ENCODE data around the gene BNC2.

Gene BNC2

GRCh38 chr9:16516891-16517290 lies 353.6 kb downstream of the BNC2 start:
- H3K4me3 Mint-ChIP-seq, result no peak overlapping the region
- peaks cover 6% of the 10 kb centered on the region for H3K9me3 Mint-ChIP-seq
- ATAC-seq, result no peak

DNA sequence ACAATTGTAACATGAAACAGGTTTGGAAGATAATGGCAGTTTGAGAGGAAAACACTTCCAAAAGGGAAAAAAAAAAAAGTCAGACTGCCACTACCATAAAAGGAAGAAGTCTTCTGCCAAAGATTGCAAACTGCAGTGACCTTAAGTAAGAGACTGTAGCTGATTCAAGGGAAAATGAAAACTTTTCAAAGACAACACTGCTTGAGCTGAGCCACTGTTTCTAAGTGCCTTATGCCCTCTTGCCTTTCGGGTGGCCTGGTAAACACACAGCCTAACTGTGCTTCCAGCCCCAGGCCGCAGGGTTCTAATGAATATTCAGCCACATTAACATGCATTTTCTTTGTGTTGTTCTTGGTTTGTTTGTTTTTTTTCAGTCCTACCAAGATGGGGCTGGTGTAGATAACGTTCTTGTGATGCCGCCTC lies 354.6 kb downstream of the BNC2 start:
- H3K4me3 Mint-ChIP-seq, result no peak overlapping the region
- H3K4me1 Mint-ChIP-seq, result no peaks in the 10 kb centered on the region
- DNase-seq (ENCODE audit: low spot score in 2 of 2), result no peak
- no peak overlapping the region for H3K27ac Mint-ChIP-seq
- ATAC-seq, result no peak
- no peaks in the 10 kb centered on the region for H3K36me3 Mint-ChIP-seq
- peaks cover 6% of the 10 kb centered on the region for H3K9me3 Mint-ChIP-seq

More at GRCh38 chr9:16516891-16517290, 353.6 kb downstream of the BNC2 start:
- no peaks in the 10 kb centered on the region for H3K36me3 Mint-ChIP-seq
- no peak for DNase-seq (ENCODE audit: low spot score in 2 of 2)
- H3K27ac Mint-ChIP-seq, result no peak overlapping the region
- H3K4me1 Mint-ChIP-seq, result no peaks in the 10 kb centered on the region

- no peak for ATAC-seq
- no peak for DNase-seq (ENCODE audit: low spot score in 2 of 2)
- Mint-ChIP-seq H3K9me3 (peaks cover 9% of the 10 kb centered on the region), H3K27ac (no peak overlapping the region), H3K4me1 (no peaks in the 10 kb centered on the region), H3K36me3 (no peaks in the 10 kb centered on the region), H3K4me3 (no peak overlapping the region)
These were observed 355.3 kb downstream of the BNC2 start for GRCh38 chr9:16515207-16515606.

- H3K4me3 Mint-ChIP-seq, result no peak overlapping the region
- H3K9me3 Mint-ChIP-seq, result peaks cover 6% of the 10 kb centered on the region
- DNase-seq (ENCODE audit: low spot score in 2 of 2) (no peak), ATAC-seq (no peak)
- H3K27ac Mint-ChIP-seq, result no peak overlapping the region
- H3K4me1 Mint-ChIP-seq, result no peaks in the 10 kb centered on the region
- no peaks in the 10 kb centered on the region for H3K36me3 Mint-ChIP-seq
These were observed 356.3 kb downstream of the BNC2 start for GRCh38 chr9:16514131-16514530.

DNA sequence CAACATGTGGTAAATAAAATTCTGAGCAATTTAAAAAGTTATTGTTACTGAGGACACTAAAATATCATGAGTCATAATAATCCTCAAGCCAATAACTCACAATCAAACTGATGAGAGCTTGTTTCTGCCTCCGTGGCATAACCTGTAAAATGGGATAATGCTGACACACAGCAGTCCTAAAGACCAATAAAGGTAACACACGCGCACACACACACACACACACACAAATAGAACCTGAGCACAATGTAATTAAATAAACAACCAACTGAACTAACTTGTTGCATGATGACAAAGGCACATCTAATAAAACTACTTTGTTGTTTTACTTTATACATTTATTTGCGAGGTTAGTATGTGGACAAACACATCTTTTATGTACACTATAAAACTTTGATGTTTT lies 358.2 kb downstream of the BNC2 start:
- DNase-seq (ENCODE audit: low spot score in 2 of 2), result no peak
- H3K9me3 Mint-ChIP-seq, result peaks cover 9% of the 10 kb centered on the region
- no peaks in the 10 kb centered on the region for H3K4me1 Mint-ChIP-seq

DNA sequence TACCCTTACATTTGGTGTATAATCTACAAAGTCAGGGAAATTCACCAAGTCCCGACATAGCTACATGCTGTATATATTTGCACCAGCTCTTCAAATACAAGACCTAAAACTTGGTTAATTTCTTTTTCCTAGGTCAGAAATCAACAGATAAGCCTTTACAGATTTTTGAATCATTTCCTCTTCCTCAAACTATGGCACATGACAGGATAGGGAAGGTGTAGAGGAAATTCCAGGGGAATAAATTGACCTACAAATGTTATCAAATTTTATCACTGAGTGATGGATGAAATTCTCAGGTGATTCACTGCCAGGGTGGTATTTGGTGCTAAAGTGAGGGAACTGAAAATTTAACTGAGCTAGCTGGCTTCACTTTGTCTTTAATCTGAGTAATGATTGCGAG lies 360.0 kb downstream of the BNC2 start:
- DNase-seq (ENCODE audit: low spot score in 2 of 2), result no peak
- peaks cover 9% of the 10 kb centered on the region for H3K9me3 Mint-ChIP-seq
- no peak for ATAC-seq
- H3K27ac Mint-ChIP-seq, result no peak overlapping the region
- no peaks in the 10 kb centered on the region for H3K4me1 Mint-ChIP-seq
- H3K36me3 Mint-ChIP-seq, result no peaks in the 10 kb centered on the region
- no peak overlapping the region for H3K4me3 Mint-ChIP-seq

More for the DNA sequence above, 358.2 kb downstream of the BNC2 start:
- Mint-ChIP-seq H3K27ac (no peak overlapping the region), H3K36me3 (no peaks in the 10 kb centered on the region), H3K4me3 (no peak overlapping the region)
- no peak for ATAC-seq

DNA sequence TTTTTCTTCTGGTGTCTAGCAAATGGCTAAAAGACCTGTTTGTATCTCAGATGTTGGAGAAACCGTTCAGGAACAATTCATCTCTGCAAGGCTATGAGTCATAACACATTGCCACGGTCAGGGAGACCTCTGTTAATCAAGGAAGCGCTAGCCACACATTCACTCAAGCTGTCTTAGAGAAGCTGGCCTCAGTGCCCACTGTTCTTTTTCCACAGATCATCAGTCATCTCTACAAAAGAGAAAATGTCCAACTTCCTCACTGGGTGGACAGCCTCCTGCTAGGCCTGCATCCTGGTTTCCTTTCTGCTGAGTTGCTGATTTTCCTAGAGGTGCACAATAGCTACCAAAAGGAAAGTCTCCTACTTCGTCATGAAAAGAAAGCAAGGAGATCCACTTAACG lies 360.5 kb downstream of the BNC2 start:
- Mint-ChIP-seq H3K4me1 (no peaks in the 10 kb centered on the region), H3K27ac (no peak overlapping the region), H3K9me3 (peaks cover 9% of the 10 kb centered on the region), H3K4me3 (no peak overlapping the region), H3K36me3 (no peaks in the 10 kb centered on the region)
- DNase-seq (ENCODE audit: low spot score in 2 of 2), result no peak
- ATAC-seq, result no peak

GRCh38 chr9:16505199-16505598 lies 365.3 kb downstream of the BNC2 start:
- peaks cover 6% of the 10 kb centered on the region for H3K9me3 Mint-ChIP-seq
- DNase-seq (ENCODE audit: low spot score in 2 of 2), result no peak

GRCh38 chr9:16501726-16502125 lies 368.7 kb downstream of the BNC2 start:
- H3K9me3 Mint-ChIP-seq, result peaks cover 4% of the 10 kb centered on the region
- H3K4me3 Mint-ChIP-seq, result no peak overlapping the region
- ATAC-seq (no peak), DNase-seq (ENCODE audit: low spot score in 2 of 2) (no peak)
- H3K4me1 Mint-ChIP-seq, result no peaks in the 10 kb centered on the region
- no peaks in the 10 kb centered on the region for H3K36me3 Mint-ChIP-seq
- no peak overlapping the region for H3K27ac Mint-ChIP-seq

More at GRCh38 chr9:16505199-16505598, 365.3 kb downstream of the BNC2 start:
- no peak for ATAC-seq
- Mint-ChIP-seq H3K27ac (no peak overlapping the region), H3K36me3 (no peaks in the 10 kb centered on the region), H3K4me3 (no peak overlapping the region), H3K4me1 (no peaks in the 10 kb centered on the region)

DNA sequence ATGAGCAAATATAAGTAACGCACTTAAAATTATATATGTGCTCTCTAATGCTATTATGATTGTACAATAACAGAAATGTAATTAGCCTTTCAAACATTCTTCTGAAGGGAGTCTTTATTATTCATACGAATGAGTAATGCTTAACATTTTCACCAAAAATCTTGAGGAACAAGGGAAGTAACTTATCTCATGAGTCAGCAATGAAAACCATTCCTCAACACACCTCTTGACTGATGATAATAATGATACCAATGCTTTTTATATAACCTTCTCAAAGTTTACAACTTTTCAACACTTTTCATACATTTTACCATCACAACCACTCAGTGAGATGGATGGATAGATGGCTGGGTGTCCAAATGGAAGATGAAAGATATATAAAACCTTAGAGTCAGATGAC lies 369.3 kb downstream of the BNC2 start:
- ATAC-seq (no peak), DNase-seq (ENCODE audit: low spot score in 2 of 2) (no peak)
- no peaks in the 10 kb centered on the region for H3K4me1 Mint-ChIP-seq
- peaks cover 4% of the 10 kb centered on the region for H3K9me3 Mint-ChIP-seq
- H3K4me3 Mint-ChIP-seq, result no peak overlapping the region
- no peaks in the 10 kb centered on the region for H3K36me3 Mint-ChIP-seq
- no peak overlapping the region for H3K27ac Mint-ChIP-seq

GRCh38 chr9:16500386-16500785 lies 370.1 kb downstream of the BNC2 start:
- no peak overlapping the region for H3K4me3 Mint-ChIP-seq
- H3K36me3 Mint-ChIP-seq, result no peaks in the 10 kb centered on the region
- H3K27ac Mint-ChIP-seq, result no peak overlapping the region
- no peak for DNase-seq (ENCODE audit: low spot score in 2 of 2)
- ATAC-seq, result no peak
- H3K4me1 Mint-ChIP-seq, result no peaks in the 10 kb centered on the region
- H3K9me3 Mint-ChIP-seq, result peaks cover 4% of the 10 kb centered on the region

DNA sequence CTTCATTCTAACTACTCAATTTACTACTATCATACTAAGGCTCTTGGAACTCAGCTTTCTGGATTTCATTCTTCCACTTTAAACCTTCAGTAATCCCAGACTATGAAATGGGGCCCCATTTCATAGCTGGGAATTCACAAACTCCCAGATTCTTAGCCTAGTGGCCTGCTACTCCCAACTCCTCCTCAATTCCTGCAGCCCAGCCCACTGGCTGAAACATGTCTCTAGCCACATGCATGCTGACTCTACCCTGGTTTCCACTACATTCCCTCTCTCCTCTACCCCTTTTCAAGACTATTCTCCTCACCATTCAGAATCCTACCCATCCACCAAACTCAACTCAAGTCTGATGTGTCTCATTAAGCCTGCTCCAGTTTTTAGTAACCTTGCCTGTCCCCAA lies 370.6 kb downstream of the BNC2 start:
- no peaks in the 10 kb centered on the region for H3K4me1 Mint-ChIP-seq
- H3K9me3 Mint-ChIP-seq, result peaks cover 4% of the 10 kb centered on the region
- no peak overlapping the region for H3K4me3 Mint-ChIP-seq
- no peak overlapping the region for H3K27ac Mint-ChIP-seq
- no peaks in the 10 kb centered on the region for H3K36me3 Mint-ChIP-seq
- no peak for ATAC-seq
- DNase-seq (ENCODE audit: low spot score in 2 of 2), result no peak

- H3K4me1 Mint-ChIP-seq, result no peaks in the 10 kb centered on the region
- no peak for ATAC-seq
These were observed 373.6 kb downstream of the BNC2 start for GRCh38 chr9:16496908-16497307.

GRCh38 chr9:16487915-16488314 lies 382.6 kb downstream of the BNC2 start:
- H3K9me3 Mint-ChIP-seq, result peaks cover 11% of the 10 kb centered on the region
- no peaks in the 10 kb centered on the region for H3K4me1 Mint-ChIP-seq
- H3K4me3 Mint-ChIP-seq, result no peak overlapping the region
- DNase-seq (ENCODE audit: low spot score in 2 of 2) (no peak), ATAC-seq (no peak)
- H3K27ac Mint-ChIP-seq, result no peak overlapping the region
- no peaks in the 10 kb centered on the region for H3K36me3 Mint-ChIP-seq

More at GRCh38 chr9:16496908-16497307, 373.6 kb downstream of the BNC2 start:
- no peaks in the 10 kb centered on the region for H3K36me3 Mint-ChIP-seq
- DNase-seq (ENCODE audit: low spot score in 2 of 2), result no peak
- peaks cover 12% of the 10 kb centered on the region for H3K9me3 Mint-ChIP-seq
- H3K27ac Mint-ChIP-seq, result no peak overlapping the region
- no peak overlapping the region for H3K4me3 Mint-ChIP-seq

DNA sequence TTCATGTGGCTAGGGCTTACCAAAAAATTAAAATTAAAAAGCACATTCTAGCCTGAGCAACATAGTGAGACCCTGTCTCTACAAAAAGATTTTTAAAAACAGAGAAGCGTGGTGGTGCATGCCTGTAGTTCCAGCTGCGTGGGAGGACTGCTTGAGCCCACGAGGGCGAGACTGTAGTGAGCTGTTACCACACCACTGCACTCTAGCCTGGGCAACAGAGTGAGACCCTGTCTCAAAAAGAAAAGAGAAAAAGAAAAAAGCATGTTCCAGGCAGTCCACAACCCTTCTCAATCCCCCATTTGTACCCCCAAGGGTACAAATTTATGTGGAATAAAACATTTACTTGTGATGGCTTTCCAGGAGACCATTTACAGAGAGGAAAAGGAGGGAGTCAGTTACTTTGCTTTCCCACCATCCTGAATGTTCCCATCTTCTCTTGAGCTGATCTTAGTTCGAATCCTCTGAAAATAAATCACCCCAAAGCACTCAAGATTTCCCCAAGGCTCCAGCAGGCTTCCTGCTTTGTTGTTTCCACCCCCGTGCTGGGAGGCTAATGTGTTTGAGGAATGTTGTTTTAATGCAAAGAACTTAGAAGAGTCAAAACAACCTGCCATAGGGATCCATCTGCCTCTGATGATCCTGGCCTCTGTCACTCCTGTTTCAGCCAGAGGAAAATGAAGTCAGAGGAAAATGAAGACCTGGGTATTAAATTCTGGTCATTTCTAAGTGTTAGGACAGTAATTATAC lies 384.7 kb downstream of the BNC2 start:
- Mint-ChIP-seq H3K9me3 (peaks cover 10% of the 10 kb centered on the region), H3K4me3 (no peak overlapping the region), H3K36me3 (no peaks in the 10 kb centered on the region), H3K27ac (no peak overlapping the region), H3K4me1 (no peaks in the 10 kb centered on the region)
- no peak for DNase-seq (ENCODE audit: low spot score in 2 of 2)
- no peak for ATAC-seq

DNA sequence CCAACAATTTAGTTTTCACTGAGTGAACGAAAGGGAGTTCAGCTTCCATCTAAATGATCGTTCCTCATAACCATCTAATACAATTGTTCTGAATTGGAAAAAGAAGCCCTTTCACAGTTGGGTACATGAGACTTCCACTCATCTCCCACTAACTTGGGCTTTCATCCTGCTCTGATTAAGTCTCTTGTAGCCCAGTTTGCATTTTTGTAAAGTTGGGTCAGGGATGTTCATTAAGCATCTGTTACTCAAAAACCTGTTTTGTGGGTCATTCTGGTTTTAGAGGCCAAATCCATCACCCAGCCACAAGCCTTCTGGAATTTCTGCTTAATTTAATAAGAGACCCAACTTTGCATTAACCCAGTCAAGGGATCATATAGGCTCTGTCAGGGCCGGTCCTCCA lies 385.3 kb downstream of the BNC2 start:
- no peaks in the 10 kb centered on the region for H3K36me3 Mint-ChIP-seq

More for the DNA sequence above, 385.3 kb downstream of the BNC2 start:
- Mint-ChIP-seq H3K4me1 (no peaks in the 10 kb centered on the region), H3K4me3 (no peak overlapping the region), H3K9me3 (peaks cover 7% of the 10 kb centered on the region), H3K27ac (no peak overlapping the region)
- DNase-seq (ENCODE audit: low spot score in 2 of 2) (no peak), ATAC-seq (no peak)

All from stimulated activated effector memory CD8-positive, alpha-beta T cell treated with anti-CD3 and anti-CD28 coated beads, Interleukin-12 subunit alpha, Interleukin-12 subunit beta, amount 100 ng/mL, for 72 hours (primary cell).